ENCODE data around the gene DHX36. TPM values are rescaled to one million over a fixed set of nuclear protein-coding genes. Genes with fewer than 3 reads are reported as not detected.

Gene DHX36
- total RNA-seq, 1 donor from 2014 or later, result 49.7 TPM

GRCh38 chr3:154247806-154248415 is 76.4 kb downstream of the DHX36 start:
- TF ChIP-seq, protein P1, sequence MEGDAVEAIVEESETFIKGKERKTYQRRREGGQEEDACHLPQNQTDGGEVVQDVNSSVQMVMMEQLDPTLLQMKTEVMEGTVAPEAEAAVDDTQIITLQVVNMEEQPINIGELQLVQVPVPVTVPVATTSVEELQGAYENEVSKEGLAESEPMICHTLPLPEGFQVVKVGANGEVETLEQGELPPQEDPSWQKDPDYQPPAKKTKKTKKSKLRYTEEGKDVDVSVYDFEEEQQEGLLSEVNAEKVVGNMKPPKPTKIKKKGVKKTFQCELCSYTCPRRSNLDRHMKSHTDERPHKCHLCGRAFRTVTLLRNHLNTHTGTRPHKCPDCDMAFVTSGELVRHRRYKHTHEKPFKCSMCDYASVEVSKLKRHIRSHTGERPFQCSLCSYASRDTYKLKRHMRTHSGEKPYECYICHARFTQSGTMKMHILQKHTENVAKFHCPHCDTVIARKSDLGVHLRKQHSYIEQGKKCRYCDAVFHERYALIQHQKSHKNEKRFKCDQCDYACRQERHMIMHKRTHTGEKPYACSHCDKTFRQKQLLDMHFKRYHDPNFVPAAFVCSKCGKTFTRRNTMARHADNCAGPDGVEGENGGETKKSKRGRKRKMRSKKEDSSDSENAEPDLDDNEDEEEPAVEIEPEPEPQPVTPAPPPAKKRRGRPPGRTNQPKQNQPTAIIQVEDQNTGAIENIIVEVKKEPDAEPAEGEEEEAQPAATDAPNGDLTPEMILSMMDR (conservative IDR thresholded peaks at IDR 0.05; ENCODE audit: low read depth, low read length), result no peak
- no peak for DNase-seq (ENCODE audit: low read depth)
- H3K4me3 ChIP-seq (ENCODE audit: low read depth, low read length), result no peak overlapping the region

GRCh38 chr3:154244644-154245043 is 79.6 kb downstream of the DHX36 start:
- TF ChIP-seq, protein P1 (conservative IDR thresholded peaks at IDR 0.05; ENCODE audit: low read depth, low read length), result no peak
- no peak overlapping the region for H3K4me3 ChIP-seq (ENCODE audit: low read depth, low read length)
- no peak for DNase-seq (ENCODE audit: low read depth)

GRCh38 chr3:154243353-154243752 is 80.9 kb downstream of the DHX36 start:
- H3K4me3 ChIP-seq (ENCODE audit: low read depth, low read length), result no peak overlapping the region
- no peak for DNase-seq (ENCODE audit: low read depth)
- TF ChIP-seq, protein P1 (conservative IDR thresholded peaks at IDR 0.05; ENCODE audit: low read depth, low read length), result no peak

DNA sequence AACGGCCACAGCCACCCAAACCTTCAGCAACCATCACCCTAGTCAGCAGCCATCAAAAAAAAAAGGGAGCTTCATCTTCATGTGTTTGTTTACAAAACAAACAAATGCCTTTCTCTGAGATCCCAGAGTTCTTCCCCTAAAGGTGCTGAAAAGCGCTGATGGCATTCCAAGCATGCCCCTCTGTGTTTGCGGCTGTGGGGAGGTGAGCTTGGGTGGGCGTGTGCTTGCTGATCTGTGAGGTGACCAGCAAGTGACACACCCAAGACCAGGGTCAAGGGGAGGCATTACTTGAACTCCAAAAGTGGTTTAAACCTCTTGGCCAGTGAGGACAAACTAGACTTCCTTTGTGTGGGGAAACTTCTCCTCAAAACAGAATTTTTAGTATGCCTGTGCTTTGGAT is 81.5 kb downstream of the DHX36 start:
- no peak overlapping the region for H3K4me3 ChIP-seq (ENCODE audit: low read depth, low read length)
- DNase-seq (ENCODE audit: low read depth), result no peak
- TF ChIP-seq, protein P1 (conservative IDR thresholded peaks at IDR 0.05; ENCODE audit: low read depth, low read length), result no peak

- no peak overlapping the region for H3K4me3 ChIP-seq (ENCODE audit: low read depth, low read length)
- no peak for DNase-seq (ENCODE audit: low read depth)
- TF ChIP-seq, protein P1 (conservative IDR thresholded peaks at IDR 0.05; ENCODE audit: low read depth, low read length), result no peak
These were observed 82.8 kb downstream of the DHX36 start for GRCh38 chr3:154241496-154241895.

- H3K4me3 ChIP-seq (ENCODE audit: low read depth, low read length), result no peak overlapping the region
- TF ChIP-seq, protein P1 (conservative IDR thresholded peaks at IDR 0.05; ENCODE audit: low read depth, low read length), result no peak
- DNase-seq (ENCODE audit: low read depth), result no peak
These were observed 84.1 kb downstream of the DHX36 start for GRCh38 chr3:154240235-154240634.

GRCh38 chr3:154236331-154236730 is 88.0 kb downstream of the DHX36 start:
- TF ChIP-seq, protein P1 (conservative IDR thresholded peaks at IDR 0.05; ENCODE audit: low read depth, low read length), result no peak
- H3K4me3 ChIP-seq (ENCODE audit: low read depth, low read length), result no peak overlapping the region
- no peak for DNase-seq (ENCODE audit: low read depth)
